ENCODE data around the gene KRTAP10-1.

DNA sequence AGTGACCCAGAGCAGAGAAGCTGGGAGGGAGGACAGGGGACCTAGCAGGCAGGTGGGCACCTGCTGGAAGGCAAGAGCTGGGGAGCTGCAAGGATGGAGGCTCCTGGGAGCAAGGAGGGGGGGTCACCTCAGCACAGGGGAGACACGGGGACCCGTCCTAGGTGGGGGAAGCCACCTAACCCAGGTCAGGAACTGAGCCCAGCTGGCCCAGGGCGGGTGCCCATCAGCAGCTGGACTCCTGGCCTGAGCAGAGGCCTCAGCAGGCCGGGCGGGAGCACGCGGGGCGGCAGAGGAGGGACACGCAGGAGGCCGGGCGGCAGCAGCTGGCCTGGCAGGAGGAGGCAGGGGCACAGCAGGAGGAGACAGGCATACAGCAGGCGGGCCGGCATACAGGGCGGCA is 949 bp downstream of the KRTAP10-1 start:
- no peak for TF ChIP-seq EP300 (IDR thresholded peaks at IDR 0.05)
- TF ChIP-seq POLR2AphosphoS5 (IDR thresholded peaks at IDR 0.05): no peak
